RCC 7860 (cell line): Measurements from ENCODE around the gene CD8B2.
"Not testable (repeated sequence)": the region's sequence is repeated elsewhere in the genome, so short reads cannot be mapped to it uniquely, and the experiment has no call there.

Experiments used
- DNase-seq: peaks from one replicate; pipeline ENCODE4 v3.0.0-alpha.2; 2015; ENCODE audit warnings: low spot score
- FAIRE-seq: peaks from 2 replicates; lab custom pipeline; 2012; peaks lifted over from hg19 to GRCh38; lab: Jason Lieb, UNC

The CD8B2 gene

DNA sequence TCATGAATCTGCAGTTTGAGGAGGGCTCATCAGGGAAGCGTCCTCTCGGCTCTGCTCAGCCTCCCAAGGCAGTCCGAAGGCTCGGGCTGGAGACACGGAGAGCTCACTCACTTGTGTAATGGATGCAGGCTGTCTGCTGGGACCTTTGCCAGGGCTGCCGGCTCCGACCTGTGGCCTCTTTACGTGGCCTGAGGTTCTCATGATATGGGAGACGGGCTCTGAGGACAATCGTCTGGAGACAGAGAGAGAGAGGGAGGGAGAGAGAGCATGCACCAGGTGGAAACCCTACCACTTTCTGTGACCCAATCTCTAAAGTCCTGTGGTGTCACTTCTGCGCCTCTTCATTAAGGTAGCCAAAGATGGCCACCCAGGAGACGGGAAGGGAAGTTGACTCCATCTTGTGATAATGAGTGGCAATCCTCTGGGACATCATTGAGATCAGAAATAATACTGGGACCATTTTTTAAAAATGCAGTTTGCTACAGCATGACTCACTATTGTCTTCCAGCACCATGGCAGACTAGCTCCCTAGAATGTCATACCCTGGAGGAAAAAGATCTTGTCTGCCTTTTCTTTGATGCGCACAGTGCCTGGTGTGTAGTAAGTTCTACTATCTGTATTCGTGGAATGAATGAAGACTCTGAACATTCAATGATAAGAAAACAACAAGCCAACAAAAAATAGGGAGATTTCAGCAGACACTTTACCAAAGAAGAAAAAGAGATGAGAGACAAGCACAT is 60.2 kb downstream of the CD8B2 start:
- FAIRE-seq (no peak), DNase-seq (no peak)

DNA sequence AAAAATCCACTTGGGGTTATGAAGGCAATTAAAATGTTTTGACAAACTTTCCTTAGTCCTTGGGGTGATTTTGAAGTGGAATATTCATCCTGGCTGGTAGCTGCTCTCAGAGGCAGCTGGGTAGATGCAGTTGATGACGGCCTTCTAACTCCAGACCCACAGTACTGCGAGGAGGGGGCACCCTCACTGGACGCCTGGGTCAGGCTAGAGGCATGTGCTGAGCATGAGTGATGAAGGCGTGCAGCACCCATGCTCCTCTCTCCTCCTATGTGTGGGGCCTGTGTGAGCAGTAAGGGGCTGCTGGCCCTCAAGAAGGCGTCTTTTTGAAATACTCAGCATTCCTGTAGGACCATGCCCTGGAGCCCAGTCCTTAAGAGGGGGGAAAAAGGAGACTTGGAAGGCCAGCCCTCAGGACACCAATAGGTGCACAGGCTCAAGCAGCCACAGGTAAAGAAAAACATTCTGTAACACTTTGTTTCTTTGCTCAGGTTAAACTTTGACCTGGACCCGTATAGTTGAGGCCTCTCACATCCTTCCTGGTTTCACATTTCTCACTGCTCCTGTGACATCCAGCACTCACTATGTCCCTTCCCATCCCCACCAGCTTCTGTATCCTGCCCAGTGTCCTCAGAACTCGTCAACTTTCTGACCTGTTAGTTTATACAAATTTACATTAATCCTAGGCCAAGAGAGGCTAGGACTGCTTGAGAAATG is 64.4 kb downstream of the CD8B2 start:
- DNase-seq (no peak), FAIRE-seq (no peak)

DNA sequence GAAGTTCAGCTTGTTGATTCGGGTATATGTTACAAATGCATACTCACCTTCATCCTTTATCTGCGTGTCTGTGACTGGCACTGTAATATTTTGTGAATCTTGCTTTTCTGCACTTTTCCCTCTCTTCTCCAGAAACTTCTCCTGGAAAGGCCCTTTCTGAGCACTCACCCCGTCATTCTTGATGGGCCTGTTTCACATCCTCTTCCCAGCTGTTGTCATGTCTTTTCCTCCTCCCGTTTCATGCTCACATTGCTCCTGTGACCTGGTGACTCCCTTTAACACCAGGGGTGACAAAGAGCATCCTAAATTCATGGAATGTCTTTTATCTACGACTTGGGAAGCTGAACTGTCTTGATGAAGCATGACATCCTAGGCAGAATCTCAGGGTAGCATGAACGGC is 65.8 kb downstream of the CD8B2 start:
- DNase-seq (no peak), FAIRE-seq (no peak)

DNA sequence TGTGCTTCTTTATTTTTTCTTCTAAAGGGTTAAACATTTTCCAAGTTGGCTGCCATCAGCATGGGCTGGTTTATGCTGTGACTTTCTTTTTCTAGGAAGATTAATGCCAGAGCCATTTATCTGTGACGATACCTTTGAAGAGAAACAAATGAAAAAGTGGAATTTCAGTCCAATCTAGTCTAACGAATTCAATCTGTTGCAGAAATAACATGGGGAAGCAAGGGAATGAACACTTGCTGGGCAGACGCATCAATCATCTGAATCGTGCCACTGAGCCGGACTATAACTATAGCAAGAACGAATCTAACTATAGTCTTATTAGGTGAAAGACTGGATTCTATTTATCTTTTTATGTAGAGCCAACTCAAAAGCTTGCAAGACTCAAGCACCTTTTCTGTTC is 66.2 kb downstream of the CD8B2 start:
- FAIRE-seq: no peak
- DNase-seq: no peak

DNA sequence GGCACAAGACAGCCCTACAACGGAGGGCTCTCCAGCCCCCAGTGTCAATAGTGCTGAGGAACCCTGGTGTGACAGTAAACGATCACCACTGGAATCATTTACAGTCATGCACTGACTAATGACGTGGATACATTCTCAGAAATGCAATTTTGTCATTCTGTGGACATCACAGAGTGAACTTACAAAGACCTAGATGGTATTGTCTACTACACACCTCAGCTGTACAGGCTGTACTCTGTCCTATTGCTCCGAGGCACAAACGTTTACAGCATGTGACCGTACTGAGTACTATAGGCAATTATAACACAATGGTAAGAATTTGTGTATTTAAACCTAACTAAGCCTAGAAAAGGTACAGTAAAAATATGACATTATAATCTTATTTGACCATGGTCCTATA is 67.2 kb downstream of the CD8B2 start:
- no peak for FAIRE-seq

DNA sequence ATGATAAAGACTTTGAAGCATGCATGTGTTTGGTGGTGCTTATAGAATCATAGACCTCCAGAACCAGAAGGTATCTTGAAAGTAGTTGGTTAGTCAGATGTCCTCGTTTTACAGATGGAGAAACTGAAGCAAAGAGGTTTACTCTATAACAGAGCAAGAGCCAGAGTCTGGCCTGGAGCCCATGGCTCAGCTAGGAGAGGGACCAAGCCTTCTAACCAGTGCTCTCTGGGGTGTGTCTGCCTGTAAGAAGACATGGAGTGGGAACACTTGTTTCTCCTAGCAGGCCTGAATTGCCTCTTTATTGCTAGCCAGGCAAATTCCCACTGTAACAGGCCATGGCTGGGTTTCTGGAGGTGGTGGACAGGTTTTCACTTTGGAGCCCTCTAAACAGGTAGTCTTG is 67.9 kb downstream of the CD8B2 start:
- no peak for FAIRE-seq
- no peak for DNase-seq

More for the DNA sequence above, 67.2 kb downstream of the CD8B2 start:
- no peak for DNase-seq

DNA sequence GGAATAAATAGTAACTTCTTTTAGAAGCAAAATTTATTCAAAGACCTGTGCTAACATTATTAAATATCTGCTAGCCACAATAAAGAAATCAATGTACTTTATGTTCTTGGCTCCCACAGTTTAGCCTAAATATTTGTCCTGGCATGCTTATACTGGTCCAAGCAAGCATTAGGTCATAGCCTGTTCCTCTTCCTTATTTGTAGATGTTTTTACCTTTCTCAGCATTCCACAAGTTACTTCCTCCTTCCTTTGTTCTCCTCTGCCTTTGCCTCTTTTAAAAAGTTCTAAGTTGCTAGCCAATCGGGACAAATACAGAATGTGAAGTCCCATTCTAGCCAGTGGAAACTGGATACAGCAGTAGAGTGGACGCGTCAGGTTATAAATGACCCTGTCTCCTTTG is 72.6 kb downstream of the CD8B2 start:
- DNase-seq, FAIRE-seq: not testable (repeated sequence)

DNA sequence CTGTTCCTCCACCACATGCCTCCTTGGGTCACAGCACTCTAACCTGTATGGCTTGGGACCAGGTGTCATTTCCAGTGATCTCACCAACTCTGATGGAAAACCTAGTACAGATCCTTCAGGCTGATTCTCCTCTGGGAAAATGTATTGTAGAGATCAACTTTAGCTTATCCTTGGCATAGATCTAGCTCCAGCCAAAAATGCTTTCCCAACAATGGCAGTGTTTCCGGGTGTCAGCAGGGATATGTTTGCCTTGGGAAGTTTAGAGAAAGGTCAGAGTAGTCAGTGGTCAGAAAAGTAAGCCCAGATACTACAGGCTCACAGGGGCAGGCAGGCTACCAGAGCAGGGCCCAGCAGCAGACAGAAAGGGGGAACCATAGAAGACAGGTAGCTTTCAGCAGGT is 73.6 kb downstream of the CD8B2 start:
- no peak for FAIRE-seq
- DNase-seq: no peak

DNA sequence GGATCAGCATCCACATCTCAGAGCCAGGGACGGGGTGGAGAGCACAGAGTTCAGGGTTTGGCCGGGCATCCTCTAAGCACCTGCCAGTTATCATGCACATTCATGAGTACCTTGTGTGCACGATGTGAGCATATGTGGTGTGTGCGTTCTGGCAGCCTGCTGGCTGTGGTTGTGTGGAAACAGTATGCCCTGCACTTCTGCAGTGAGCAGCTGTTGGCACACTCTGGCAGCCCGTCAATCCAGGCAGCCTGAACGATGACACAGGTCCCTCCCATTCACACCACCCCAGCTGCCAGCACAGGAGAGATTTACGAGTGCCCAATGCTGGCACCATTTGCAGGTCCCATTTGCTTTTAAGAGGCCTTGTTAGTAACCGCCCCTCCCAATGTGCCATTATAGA is 74.2 kb downstream of the CD8B2 start:
- FAIRE-seq (no peak), DNase-seq (no peak)

DNA sequence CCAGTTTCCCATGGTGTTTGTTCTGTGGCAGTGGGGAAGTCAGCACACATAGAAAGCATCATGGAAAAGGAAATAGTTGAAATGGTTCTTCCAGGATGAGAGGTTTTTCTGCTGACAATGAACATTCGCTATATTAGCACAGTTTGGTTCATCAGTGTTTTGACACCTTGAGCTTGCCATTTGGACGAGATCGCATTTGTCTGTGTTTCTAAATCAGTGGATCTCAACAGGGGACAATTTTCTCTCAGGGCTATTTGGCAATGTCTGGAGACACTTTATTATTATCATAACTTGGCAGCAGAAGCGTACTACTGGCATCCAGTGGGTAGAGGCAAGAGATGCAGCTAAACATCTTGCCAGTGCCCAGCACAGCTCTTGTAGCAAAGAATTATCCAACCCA is 74.6 kb downstream of the CD8B2 start:
- no peak for FAIRE-seq
- DNase-seq: no peak

DNA sequence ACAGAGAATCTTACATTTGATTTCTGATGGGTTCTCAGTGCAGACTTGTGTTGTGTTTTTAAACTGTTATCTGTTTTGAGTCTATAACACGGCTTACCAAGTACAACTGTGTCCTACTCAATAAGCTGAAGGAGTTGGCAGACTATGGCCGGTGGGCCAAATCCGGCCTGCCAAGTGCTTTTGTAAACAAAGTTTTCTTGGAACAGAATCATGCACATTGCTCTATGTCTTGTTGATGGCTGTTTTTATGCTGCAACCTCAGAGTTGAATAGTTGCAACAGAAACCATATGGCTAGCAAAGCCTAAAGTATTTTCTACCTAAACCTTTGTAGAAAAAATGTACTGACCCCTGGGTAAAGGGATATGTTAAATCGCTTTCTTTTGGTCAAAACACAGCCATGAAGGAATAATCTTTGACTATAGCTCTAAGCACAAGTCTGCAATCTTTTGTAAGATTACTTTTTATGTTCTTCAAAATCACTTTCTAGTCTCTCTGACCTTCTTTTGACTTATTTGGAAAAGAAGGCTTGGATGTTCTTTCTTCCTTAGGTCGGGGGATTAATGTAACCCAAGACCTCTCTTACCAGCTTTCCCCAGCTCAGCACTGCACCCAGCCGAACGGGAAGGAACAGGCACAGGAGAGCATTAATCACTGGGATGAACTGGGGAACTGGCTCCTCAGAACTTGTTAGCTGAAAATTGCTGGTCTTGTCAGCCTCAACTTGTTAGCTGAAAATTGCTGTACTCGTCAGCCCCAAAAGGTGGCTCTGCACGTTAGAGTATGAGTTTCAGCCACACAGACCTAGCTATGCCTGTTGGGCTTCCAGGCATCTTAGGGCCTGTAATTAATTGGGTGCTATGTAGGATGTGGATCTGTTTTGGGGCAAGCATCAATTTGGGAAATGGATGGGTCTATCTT is 75.4 kb downstream of the CD8B2 start:
- no peak for FAIRE-seq
- no peak for DNase-seq

DNA sequence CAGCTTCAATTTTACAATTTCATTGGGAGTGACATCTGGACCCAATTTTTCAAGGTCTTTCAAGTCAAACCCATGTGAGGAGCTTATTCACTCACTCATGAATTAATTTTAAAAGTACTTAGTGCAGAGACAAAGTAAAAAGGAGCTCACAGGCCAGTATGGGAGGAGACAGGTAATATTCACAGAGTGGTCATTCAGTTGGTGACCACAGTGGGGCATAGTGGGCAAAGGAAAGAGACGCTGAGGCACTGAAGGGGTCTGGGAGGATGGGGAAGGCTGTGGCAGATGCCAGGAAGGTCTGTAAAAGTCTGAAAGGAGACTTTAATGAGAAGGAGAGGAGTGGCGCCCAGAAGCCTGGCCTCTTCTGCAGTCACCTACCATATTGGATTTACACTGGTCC is 76.0 kb downstream of the CD8B2 start:
- FAIRE-seq: no peak
- DNase-seq: no peak

DNA sequence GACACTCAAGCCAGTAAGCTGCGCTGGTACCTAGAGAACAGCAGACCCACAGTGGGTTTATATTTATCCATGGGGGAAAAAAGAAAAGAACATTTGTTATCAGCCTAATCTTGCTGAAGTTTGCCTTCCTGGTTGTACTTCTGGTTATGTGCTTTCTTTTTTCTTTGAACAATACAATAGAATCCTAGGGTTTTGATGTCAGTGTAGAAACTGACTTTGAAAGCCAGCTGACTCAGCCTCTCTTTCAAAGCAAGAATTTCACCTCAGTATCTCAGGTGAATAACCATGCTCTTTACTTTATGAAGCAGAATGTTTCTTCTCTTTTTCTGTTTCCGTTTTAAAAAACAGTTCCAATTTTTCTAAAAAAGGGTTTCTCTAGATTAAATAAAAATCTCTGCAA is 78.4 kb downstream of the CD8B2 start:
- DNase-seq (no peak), FAIRE-seq (no peak)

DNA sequence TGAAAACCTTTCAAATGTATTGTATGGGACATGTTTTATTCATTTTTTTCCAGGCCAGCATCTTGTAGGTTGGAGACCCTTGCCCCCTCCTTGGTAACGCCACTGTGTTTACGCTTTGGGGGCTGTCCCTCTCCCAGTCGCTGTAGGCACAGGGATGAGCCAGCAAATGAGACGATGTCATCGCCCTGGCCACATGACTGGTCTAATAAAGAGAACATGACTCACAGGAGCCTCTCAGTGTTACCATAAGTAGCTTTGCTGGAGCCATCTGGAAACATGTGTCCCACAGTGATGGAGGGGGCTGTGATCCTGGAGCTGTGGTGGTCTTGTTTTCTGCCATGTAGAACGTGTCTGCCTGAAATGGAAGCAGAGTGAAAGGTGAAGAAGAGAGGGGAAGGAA is 78.9 kb downstream of the CD8B2 start:
- FAIRE-seq (no peak), DNase-seq (no peak)

DNA sequence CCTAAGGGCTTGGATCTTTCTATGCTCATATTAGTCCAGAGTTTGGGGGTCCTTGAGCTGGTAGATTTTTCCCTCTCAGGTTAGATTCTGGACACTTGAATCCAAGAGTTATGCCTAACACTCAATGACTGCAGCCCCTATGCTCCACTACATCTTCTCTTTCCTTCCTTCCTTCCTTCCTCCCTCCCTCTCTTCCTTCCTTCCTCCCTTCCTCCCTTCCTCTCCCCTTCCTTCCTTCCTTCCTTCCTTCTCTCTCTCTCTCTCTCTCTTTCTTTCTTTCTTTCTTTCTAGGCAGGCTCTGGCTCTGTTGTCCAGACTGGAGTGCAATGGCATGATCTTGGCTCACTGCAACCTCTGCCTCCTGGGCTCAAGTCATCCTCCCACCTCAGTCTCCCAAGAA is 79.3 kb downstream of the CD8B2 start:
- FAIRE-seq, DNase-seq: not testable (repeated sequence)

DNA sequence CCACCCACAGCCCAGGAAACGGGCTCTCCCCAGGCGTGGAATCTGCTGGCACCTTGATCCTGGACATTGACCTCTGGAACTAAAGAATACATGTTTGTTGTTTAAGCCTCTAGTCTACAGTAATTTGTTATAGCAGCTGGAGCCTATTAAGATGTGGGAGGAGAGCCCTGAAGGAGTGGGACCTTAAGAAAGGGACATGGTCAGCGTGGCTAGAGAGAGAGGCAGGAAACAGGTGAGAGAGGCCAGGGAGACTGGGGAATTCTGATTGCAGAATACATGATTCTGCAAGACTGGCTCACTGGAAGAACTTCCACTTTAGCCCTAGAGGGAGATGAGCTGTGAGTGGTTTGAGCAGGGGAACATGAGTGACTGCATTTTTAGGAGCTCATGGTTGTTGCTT is 83.2 kb downstream of the CD8B2 start:
- DNase-seq: no peak
- FAIRE-seq: no peak
